K562 (cell line): ENCODE results near the gene ATXN7. TPM values are rescaled to one million over a fixed set of nuclear protein-coding genes. Genes with fewer than 3 reads are reported as not detected.

Source experiments
- ATAC-seq: fragments of 200-7000 bp; cut with Tn5 transposase; 3 replicates; pipeline ENCODE4 v1.9.1; 2020; ENCODE audit warnings: moderate library complexity
- BruUV-seq: library from RNA; stranded (reverse); fragments of 400-500 nt; replicated peaks from 2 replicates; lab custom pipeline; 2021; lab: Mats Ljungman, UMichigan
- CTCF ChIA-PET: fragments of 300-600 bp; formaldehyde crosslinking; extraction: SDS; loops from one replicate; lab custom pipeline; 2021; ENCODE audit warnings: low intra/inter-chr PET ratio; lab: Yijun Ruan, JAX
- POLR2A ChIA-PET: fragments of 300-600, 350-650 bp; sonication (Branson Sonifier 250); formaldehyde crosslinking; extraction: SDS; loops from one replicate; lab custom pipeline; 2021; ENCODE audit warnings: antibody characterized with exemption, inconsistent platforms; lab: Yijun Ruan, JAX
- DNase-seq, 4 experiments: peaks; one replicate each; pipeline versions ENCODE4 v3.0.0 to v3.0.0-alpha.2; 2011 to 2018; ENCODE audit warnings: low spot score in 3 of 4, mixed read lengths in 3 of 4; ENCODE audit errors: extremely low read depth in 1 of 4
- FAIRE-seq: peaks from 2 replicates; lab custom pipeline; 2011; peaks lifted over from hg19 to GRCh38; lab: Jason Lieb, UNC
- H2AFZ ChIP-seq: 2 replicates; pipeline ENCODE4 v1.6.0; 2011; ENCODE audit warnings: low read depth, low read length, control low read depth, inconsistent platforms
- H3K27ac ChIP-seq: fragments of 200-600 bp; 3 replicates; pipeline ENCODE4 v1.8.0; 2011; ENCODE audit warnings: low read depth, mild to moderate bottlenecking, control low read depth, inconsistent platforms, low read length, moderate library complexity, mixed read lengths; ENCODE audit errors: extremely low read depth
- H3K27me3 ChIP-seq, 2 experiments: fragments of 300-600 bp in 1 of 2; 2 replicates in 1 of 2; 3 replicates in 1 of 2; pipeline versions ENCODE4 v1.6.0 to v1.8.0; 2011; ENCODE audit warnings: inconsistent platforms in 2 of 2, low read length in 2 of 2, mild to moderate bottlenecking in 1 of 2, mixed read lengths in 1 of 2, moderate library complexity in 1 of 2; ENCODE audit not compliant: control insufficient read depth in 2 of 2, insufficient read depth in 2 of 2
- H3K36me3 ChIP-seq: fragments of 300-600 bp; 3 replicates; pipeline ENCODE4 v1.8.0; 2011; ENCODE audit warnings: mild to moderate bottlenecking, low read length, inconsistent platforms; ENCODE audit not compliant: control insufficient read depth, insufficient read depth
- H3K4me1 ChIP-seq, 2 experiments: fragments of 200-600 bp in 1 of 2; replicated peaks in 1 of 2; 2 replicates in 1 of 2; 3 replicates in 1 of 2; pipeline versions ENCODE4 v1.5.1 to v1.8.0; 2011; ENCODE audit warnings: inconsistent platforms in 2 of 2, low read length in 2 of 2, mild to moderate bottlenecking in 1 of 2, mixed read lengths in 1 of 2, moderate library complexity in 1 of 2; ENCODE audit not compliant: control insufficient read depth in 2 of 2, insufficient read depth in 2 of 2
- H3K4me2 ChIP-seq: 2 replicates; pipeline ENCODE4 v1.6.1; 2011; ENCODE audit warnings: low read length, control low read depth, inconsistent platforms, mixed read lengths; ENCODE audit not compliant: insufficient read depth
- H3K4me3 ChIP-seq: fragments of 200-600 bp; sonication (generic), shearing (Covaris generic); 2 replicates; pipeline ENCODE4 v1.5.1; 2016; ENCODE audit warnings: control low read depth, inconsistent platforms
- H3K79me2 ChIP-seq: fragments of 200-600 bp; 3 replicates; pipeline ENCODE4 v1.8.0; 2011; ENCODE audit warnings: low read length, inconsistent platforms; ENCODE audit not compliant: control insufficient read depth, insufficient read depth
- H3K9ac ChIP-seq, 2 experiments: 2 replicates each; pipeline versions ENCODE4 v1.6.0 to v1.6.1; 2011; ENCODE audit warnings: low read depth in 2 of 2, low read length in 2 of 2, control low read depth in 1 of 2, inconsistent platforms in 1 of 2, mild to moderate bottlenecking in 1 of 2, mixed read lengths in 1 of 2; ENCODE audit not compliant: insufficient read depth in 1 of 2
- H3K9me1 ChIP-seq: one replicate; pipeline ENCODE4 v1.6.0; 2011; ENCODE audit warnings: inconsistent platforms, mild to moderate bottlenecking, low read length, moderate library complexity; ENCODE audit not compliant: control insufficient read depth, insufficient read depth
- H3K9me3 ChIP-seq: replicated peaks from 2 replicates; pipeline ENCODE4 v1.5.1; 2011; ENCODE audit warnings: low read depth, low read length, inconsistent platforms; ENCODE audit not compliant: control insufficient read depth, insufficient read depth
- H4K20me1 ChIP-seq: replicated peaks from 2 replicates; pipeline ENCODE4 v1.6.1; 2011; ENCODE audit warnings: low read length, inconsistent platforms, mixed read lengths; ENCODE audit not compliant: control insufficient read depth, insufficient read depth
- BRCA1 ChIP-seq, 2 experiments: fragments of 450-650 bp in 1 of 2; sonication (generic) in 1 of 2; formaldehyde crosslinking in 1 of 2; IDR thresholded peaks; 2 replicates each; pipeline versions ENCODE4 v1.5.0 to v1.6.1; 2017 to 2020; ENCODE audit warnings: mild to moderate bottlenecking in 1 of 2, missing genetic modification reagents in 1 of 2
- CREB1 ChIP-seq, 2 experiments: sonication (generic) in 1 of 2; formaldehyde crosslinking in 1 of 2; IDR thresholded peaks; 2 replicates each; pipeline versions ENCODE4 v1.6.1 to v1.8.0; 2012 to 2022; ENCODE audit warnings: inconsistent platforms in 1 of 2, mild to moderate bottlenecking in 1 of 2, missing genetic modification reagents in 1 of 2, moderate library complexity in 1 of 2
- HDAC1 ChIP-seq, 2 experiments: fragments of 450-650 bp; IDR thresholded peaks; 2 replicates each; pipeline ENCODE4 v1.6.1; 2016 to 2017; ENCODE audit warnings: inconsistent platforms in 1 of 2, mild to moderate bottlenecking in 1 of 2, moderate library complexity in 1 of 2
- THRAP3 ChIP-seq: fragments of 450-650 bp; IDR thresholded peaks from 2 replicates; pipeline ENCODE4 v1.6.1; 2016; ENCODE audit warnings: mild to moderate bottlenecking, inconsistent platforms, borderline replicate concordance
- YY1 ChIP-seq, 3 experiments: IDR thresholded peaks; 2 replicates each; pipeline ENCODE4 v1.6.1; 2011; ENCODE audit warnings: low read length in 2 of 3, mild to moderate bottlenecking in 2 of 3, moderate library complexity in 2 of 3, borderline replicate concordance in 1 of 3, control low read depth in 1 of 3, low read depth in 1 of 3; ENCODE audit not compliant: insufficient read depth in 3 of 3, insufficient replicate concordance in 2 of 3, control insufficient read depth in 1 of 3, insufficient read length in 1 of 3; ENCODE audit errors: extremely low read depth in 1 of 3
- ZNF444 ChIP-seq: fragments of 250-450 bp; sonication (Bioruptor Pico); IDR thresholded peaks from 2 replicates; pipeline ENCODE4 v1.4.0; 2020; ENCODE audit warnings: mild to moderate bottlenecking, moderate library complexity
- WGBS: fragments of 100-300 bp; shearing (Covaris generic); methylation state at CpG from one replicate; pipeline ENCODE4 v1.1.6; 2016; ENCODE audit warnings: low coverage, mixed read lengths; ENCODE audit not compliant: insufficient coverage; ENCODE audit errors: missing lambda C conversion rate; 5-methylcytosine and 5-hydroxymethylcytosine counted together
- in situ Hi-C: fragments of 300-500 bp; cut with MboI; formaldehyde crosslinking; loops from 4 replicates; pipeline ENCODE4 v1.15.0; 2018; ENCODE audit warnings: inconsistent platforms, mixed read lengths
- intact Hi-C: fragments of 100-400 bp; cut with micrococcal nuclease; formaldehyde crosslinking; loops from 2 replicates; pipeline ENCODE4 v1.14.2; 2022
- polyA plus RNA-seq, 8 experiments: library from polyadenylated mRNA; depleted of rRNA in 4 of 8; stranded (reverse) in 5 of 8; unstranded in 3 of 8; fragments of >200 nt; fragmentation: Nextera tagmentation in 2 of 8; fragmentation: Illumina TruSeq in 1 of 8; extraction: Ambion mirVana in 2 of 8; extraction: Trizol in 1 of 8; gene quantifications; 2 replicates each; pipeline versions ENCODE4 v1.2.1 to v1.2.3, GENCODE V29; 2011 to 2014; ENCODE audit warnings: inconsistent platforms in 1 of 8, missing spikeins in 1 of 8
- total RNA-seq, 7 experiments: library from RNA; depleted of rRNA in 6 of 7; stranded (reverse); fragments of >200 nt in 6 of 7; fragmentation: Illumina TruSeq in 2 of 7; extraction: Trizol in 2 of 7; gene quantifications; 2 replicates each; pipeline versions ENCODE4 v1.2.1 to v1.2.3, GENCODE V29; 2011 to 2021; ENCODE audit warnings: low replicate concordance in 1 of 7
- TF ChIP-seq, protein P1 (sequence below): fragments of 450-650 bp; IDR thresholded peaks from 2 replicates; pipeline ENCODE4 v1.6.1; 2016; ENCODE audit warnings: borderline replicate concordance
- TF ChIP-seq, protein P2 (sequence below): sonication (generic); formaldehyde crosslinking; IDR thresholded peaks from 2 replicates; pipeline ENCODE4 v1.8.1; 2022; ENCODE audit warnings: missing genetic modification reagents

Gene ATXN7
- total and polyA plus RNA-seq, 9 of the 15 experiments (the other 6 are each of a cell fraction or from before 2014, with no cell fraction given) = 0.41 to 9.2 (median 6.7) TPM

DNA sequence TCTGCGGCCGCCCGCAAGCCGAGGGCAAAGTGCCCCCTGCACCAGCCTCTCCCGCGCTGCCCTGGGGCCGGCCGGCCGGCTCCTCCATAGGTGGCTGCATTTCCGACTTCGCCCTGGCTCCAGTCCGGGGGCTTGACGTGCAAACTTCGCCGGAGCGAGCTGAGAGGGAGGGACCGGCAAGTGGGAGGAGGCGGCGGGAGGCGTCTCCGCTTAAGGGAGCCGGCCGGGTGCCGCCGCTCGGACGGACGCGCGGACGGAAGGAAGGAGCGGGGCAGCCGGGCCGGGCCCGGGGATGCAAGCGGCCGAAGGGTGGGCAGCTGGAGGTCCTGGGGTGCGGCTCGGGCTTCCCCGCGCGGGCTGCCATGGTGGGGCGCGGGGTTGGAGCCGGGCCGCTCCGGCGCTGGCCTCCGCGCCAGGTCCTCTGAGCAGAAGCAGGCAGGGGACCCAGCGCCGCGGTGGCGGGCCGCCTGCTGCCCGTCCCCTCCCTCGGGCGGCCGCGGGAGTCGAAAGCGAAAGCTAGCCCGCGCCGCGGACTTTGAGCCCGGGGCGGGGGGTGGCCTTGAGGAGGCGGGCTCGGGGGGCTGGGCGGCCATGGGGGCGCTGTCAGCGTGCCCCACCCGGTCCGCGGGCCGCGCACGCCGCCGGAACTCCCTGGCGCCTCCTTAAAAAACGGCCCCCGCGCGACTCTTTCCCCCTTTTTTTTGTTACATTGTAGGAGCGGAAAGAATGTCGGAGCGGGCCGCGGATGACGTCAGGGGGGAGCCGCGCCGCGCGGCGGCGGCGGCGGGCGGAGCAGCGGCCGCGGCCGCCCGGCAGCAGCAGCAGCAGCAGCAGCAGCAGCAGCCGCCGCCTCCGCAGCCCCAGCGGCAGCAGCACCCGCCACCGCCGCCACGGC lies 48.5 kb downstream of the ATXN7 start, which contains the start of gene SCAANT1 (continued):
- peak in 1 of 2 experiments; percentile 37; a peak in 1 of 4 replicates for TF ChIP-seq HDAC1 (IDR thresholded peaks at IDR 0.05)

DNA sequence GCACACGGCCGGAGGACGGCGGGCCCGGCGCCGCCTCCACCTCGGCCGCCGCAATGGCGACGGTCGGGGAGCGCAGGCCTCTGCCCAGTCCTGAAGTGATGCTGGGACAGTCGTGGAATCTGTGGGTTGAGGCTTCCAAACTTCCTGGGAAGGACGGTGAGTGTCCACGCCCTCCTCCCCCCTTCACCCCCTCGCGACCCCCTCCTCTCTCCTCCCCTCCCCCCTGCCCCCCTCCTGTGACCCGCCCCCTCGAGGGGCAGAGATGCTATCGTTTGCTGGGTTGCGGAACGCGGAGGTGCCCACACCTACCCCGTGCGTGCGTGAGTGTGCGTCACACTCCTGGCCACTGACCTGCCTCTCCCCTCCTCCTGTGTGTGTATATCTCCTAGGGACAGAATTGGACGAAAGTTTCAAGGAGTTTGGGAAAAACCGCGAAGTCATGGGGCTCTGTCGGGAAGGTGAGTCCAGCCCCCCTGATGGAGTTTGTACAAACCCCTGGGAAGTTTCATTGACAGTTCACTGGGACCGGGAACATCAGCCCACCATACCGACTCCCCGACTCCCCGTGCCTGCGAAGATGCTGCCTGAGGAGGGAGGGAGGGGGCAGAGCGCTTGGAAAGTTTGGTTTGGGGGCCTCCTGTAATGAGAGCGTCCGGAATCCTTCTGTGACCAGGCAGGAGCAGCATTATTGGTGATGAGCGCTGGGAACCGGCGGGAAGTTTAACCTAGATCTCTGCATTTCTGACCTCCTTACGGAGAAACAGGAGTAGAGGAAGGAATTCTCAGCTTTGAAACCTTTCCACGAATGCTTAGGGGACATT lies 49.3 kb downstream of the ATXN7 start:
- ATAC-seq = peak; percentile 27
- Histone ChIP-seq H3K27ac (peak overlapping the region; percentile 88), H3K27me3 (no peaks in the 10 kb centered on the region), H3K36me3 (peaks cover 39% of the 10 kb centered on the region; the same call in 2 of the 3 replicates), H3K4me1 (peaks cover 9 to 13% of the 10 kb centered on the region in 2 experiments), H3K4me2 (peak overlapping the region; percentile 82), H4K20me1 (no peaks in the 10 kb centered on the region), H2AFZ (peak overlapping the region; percentile 68), H3K79me2 (peaks cover 45% of the 10 kb centered on the region), H3K9me1 (no peaks in the 10 kb centered on the region), H3K9me3 (no peaks in the 10 kb centered on the region), H3K9ac (peak overlapping the region; percentile 67 to 95), H3K4me3 (peak overlapping the region; percentile 65)
- ChIA-PET CTCF (no interaction called here), POLR2A (interaction anchor here (0.7 to 0.9 kb wide), 2 partner anchors 29 to 168 kb away, joined by 3 to 5 read pairs; no protein-coding TSS in a partner anchor)
- WGBS = 9% methylated on average over 9 of the region's 46 CpGs
- DNase-seq = peak; percentile 36 to 66 (median 52)
- no peak for FAIRE-seq
- in situ Hi-C loops (no loop called here), intact Hi-C loops (loop anchor here (5.0 kb wide), 1 partner anchor 51 kb away; the partner anchor contains the start of genes ATXN7 and THOC7)
- no TSS peak for BruUV-seq
- TF ChIP-seq BRCA1 (IDR thresholded peaks at IDR 0.05) (no peak), BRCA1 (CRISPR knock-in tag; IDR thresholded peaks at IDR 0.05) (no peak), CREB1 (IDR thresholded peaks at IDR 0.05) (no peak), CREB1 (CRISPR knock-in tag; IDR thresholded peaks at IDR 0.05) (no peak), THRAP3 (no peak), YY1 (IDR thresholded peaks at IDR 0.05; ENCODE audit: borderline replicate concordance in 1 of 3, control insufficient read depth in 1 of 3, extremely low read depth in 1 of 3, insufficient read depth in 3 of 3, insufficient read length in 1 of 3, insufficient replicate concordance in 2 of 3, low read depth in 1 of 3, low read length in 2 of 3) (peak in 1 of 3 experiments; percentile 70), ZNF444 (CRISPR knock-in tag) (no peak)
- TF ChIP-seq, protein P1, sequence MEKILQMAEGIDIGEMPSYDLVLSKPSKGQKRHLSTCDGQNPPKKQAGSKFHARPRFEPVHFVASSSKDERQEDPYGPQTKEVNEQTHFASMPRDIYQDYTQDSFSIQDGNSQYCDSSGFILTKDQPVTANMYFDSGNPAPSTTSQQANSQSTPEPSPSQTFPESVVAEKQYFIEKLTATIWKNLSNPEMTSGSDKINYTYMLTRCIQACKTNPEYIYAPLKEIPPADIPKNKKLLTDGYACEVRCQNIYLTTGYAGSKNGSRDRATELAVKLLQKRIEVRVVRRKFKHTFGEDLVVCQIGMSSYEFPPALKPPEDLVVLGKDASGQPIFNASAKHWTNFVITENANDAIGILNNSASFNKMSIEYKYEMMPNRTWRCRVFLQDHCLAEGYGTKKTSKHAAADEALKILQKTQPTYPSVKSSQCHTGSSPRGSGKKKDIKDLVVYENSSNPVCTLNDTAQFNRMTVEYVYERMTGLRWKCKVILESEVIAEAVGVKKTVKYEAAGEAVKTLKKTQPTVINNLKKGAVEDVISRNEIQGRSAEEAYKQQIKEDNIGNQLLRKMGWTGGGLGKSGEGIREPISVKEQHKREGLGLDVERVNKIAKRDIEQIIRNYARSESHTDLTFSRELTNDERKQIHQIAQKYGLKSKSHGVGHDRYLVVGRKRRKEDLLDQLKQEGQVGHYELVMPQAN = no peak
- TF ChIP-seq, protein P2, sequence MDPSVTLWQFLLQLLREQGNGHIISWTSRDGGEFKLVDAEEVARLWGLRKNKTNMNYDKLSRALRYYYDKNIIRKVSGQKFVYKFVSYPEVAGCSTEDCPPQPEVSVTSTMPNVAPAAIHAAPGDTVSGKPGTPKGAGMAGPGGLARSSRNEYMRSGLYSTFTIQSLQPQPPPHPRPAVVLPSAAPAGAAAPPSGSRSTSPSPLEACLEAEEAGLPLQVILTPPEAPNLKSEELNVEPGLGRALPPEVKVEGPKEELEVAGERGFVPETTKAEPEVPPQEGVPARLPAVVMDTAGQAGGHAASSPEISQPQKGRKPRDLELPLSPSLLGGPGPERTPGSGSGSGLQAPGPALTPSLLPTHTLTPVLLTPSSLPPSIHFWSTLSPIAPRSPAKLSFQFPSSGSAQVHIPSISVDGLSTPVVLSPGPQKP (CRISPR knock-in tag) = no peak
